Activated CD4-positive, alpha-beta memory T cell treated with anti-CD3 and anti-CD28 coated beads, Interleukin-2, amount 10 ng/mL, durations not matched to agents 7 days and 5 days (primary cell): ENCODE measurements around the gene RPS5. TPM values are rescaled to one million over a fixed set of nuclear protein-coding genes. Genes with fewer than 3 reads are reported as not detected.
"Not testable (repeated sequence)": the region's sequence is repeated elsewhere in the genome, so short reads cannot be mapped to it uniquely, and the experiment has no call there.

Experiments used
- CTCF ChIA-PET: fragments of 350-600 bp; sonication (Branson Sonifier 250); formaldehyde crosslinking; loops from one replicate; lab custom pipeline; 2021; ENCODE audit warnings: antibody characterized with exemption, inconsistent platforms; lab: Charles Lee
- POLR2A ChIA-PET: fragments of 350-600 bp; sonication (Branson Sonifier 250); formaldehyde crosslinking; loops from one replicate; lab custom pipeline; 2021; ENCODE audit warnings: antibody characterized with exemption; lab: Charles Lee
- DNase-seq: peaks from one replicate; pipeline ENCODE4 v3.0.0-alpha.2; 2020
- H3K27ac Mint-ChIP-seq: one replicate; pipeline ENCODE4 v1.8.0; 2021; ENCODE audit warnings: mild to moderate bottlenecking, mixed read lengths
- H3K27me3 Mint-ChIP-seq: one replicate; pipeline ENCODE4 v1.8.0; 2021; ENCODE audit warnings: mixed read lengths
- H3K36me3 Mint-ChIP-seq: one replicate; pipeline ENCODE4 v1.8.0; 2021; ENCODE audit warnings: low read depth, mixed read lengths
- H3K4me1 Mint-ChIP-seq: one replicate; pipeline ENCODE4 v1.8.0; 2021; ENCODE audit warnings: mixed read lengths
- H3K4me3 Mint-ChIP-seq: one replicate; pipeline ENCODE4 v1.8.0; 2021; ENCODE audit warnings: mild to moderate bottlenecking, mixed read lengths
- H3K9me3 Mint-ChIP-seq: one replicate; pipeline ENCODE4 v1.8.0; 2021; ENCODE audit warnings: mixed read lengths
- total RNA-seq, 2 experiments: library from RNA; stranded (reverse); gene quantifications; one replicate each; pipeline ENCODE4 v1.2.3, GENCODE V29; 2021

The RPS5 gene
- total RNA-seq, 2 experiments from 2014 or later = 785 to 801 TPM

DNA sequence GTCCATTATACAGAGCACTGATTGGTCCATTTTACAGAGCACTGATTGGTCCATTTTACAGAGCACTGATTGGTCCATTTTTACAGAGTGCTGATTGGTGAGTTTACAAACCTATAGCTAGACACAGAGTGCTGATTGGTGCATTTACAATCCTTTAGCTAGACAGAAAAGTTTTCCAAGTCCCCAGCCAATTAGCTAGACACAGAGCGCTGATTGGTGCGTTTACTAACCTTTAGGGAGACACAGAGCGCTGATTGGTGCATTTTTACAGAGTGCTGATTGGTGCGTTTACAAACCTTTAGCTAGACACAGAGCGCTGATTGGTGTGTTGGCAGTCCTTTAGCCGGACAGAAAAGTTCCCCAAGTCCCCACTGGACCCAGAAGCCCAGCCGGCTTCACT is 55.9 kb downstream of the RPS5 start:
- H3K4me1 Mint-ChIP-seq = peaks cover 30% of the 10 kb centered on the region
- POLR2A ChIA-PET = interaction anchor here (1.1 kb wide), 1 partner anchor 86 kb away, joined by 3 read pairs; no protein-coding TSS in a partner anchor

More for the DNA sequence above, 55.9 kb downstream of the RPS5 start:
- H3K27me3 Mint-ChIP-seq, DNase-seq, H3K4me3 Mint-ChIP-seq, H3K27ac Mint-ChIP-seq: not testable (repeated sequence)
- H3K9me3 Mint-ChIP-seq = peaks cover 35% of the 10 kb centered on the region
- H3K36me3 Mint-ChIP-seq = peaks cover 32% of the 10 kb centered on the region
- CTCF ChIA-PET = interaction anchor here (1.4 kb wide), 1 partner anchor 71 kb away, joined by 3 read pairs; no protein-coding TSS in a partner anchor

Other genes with a start within 250 kb of the RPS5 start
- gene ZNF329, start 236.5 kb upstream of the RPS5 start, total RNA-seq = 1 to 10 TPM; 4.5 to 4.6 TPM
- gene ZNF274, start 204.2 kb upstream of the RPS5 start, total RNA-seq = 10 to 100 TPM; 27.0 to 29.2 TPM
- 10 to 100 TPM; 47.5 to 50.0 TPM for gene ZNF544, start 158.4 kb upstream of the RPS5 start, total RNA-seq
- 1 to 10 TPM; 4.5 TPM for gene ZNF8, start 108.3 kb upstream of the RPS5 start, total RNA-seq
- 10 to 100 TPM; 53.8 to 60.1 TPM for gene ERVK3-1, start 81.9 kb upstream of the RPS5 start, total RNA-seq
- 1 to 10 TPM; 5.4 to 5.7 TPM for gene ZSCAN22, start 60.3 kb upstream of the RPS5 start, total RNA-seq
- gene A1BG, start 33.8 kb upstream of the RPS5 start, total RNA-seq = 1 to 10 TPM; 8.5 to 9.9 TPM
- 1 to 10 TPM; 1.1 to 1.2 TPM for gene ZNF497, start 24.5 kb upstream of the RPS5 start, total RNA-seq
- 1 to 10 TPM; 1.7 TPM for gene ZNF837, start 6.2 kb upstream of the RPS5 start, total RNA-seq
- gene RNF225, start 8.4 kb downstream of the RPS5 start, total RNA-seq = under 1 TPM in 1 of 2 experiments, not detected in 1; 0.45 TPM
- gene ZNF584, start 21.4 kb downstream of the RPS5 start, total RNA-seq = 1 to 10 TPM; 5.2 to 5.5 TPM
- 1 to 10 TPM; 4.5 to 4.7 TPM for gene ZNF132, start 52.9 kb downstream of the RPS5 start, total RNA-seq
- gene ZNF324B, start 64.4 kb downstream of the RPS5 start, total RNA-seq = 10 to 100 TPM; 11.5 to 12.3 TPM
- 10 to 100 TPM; 10.8 to 12.1 TPM for gene ZNF324, start 79.8 kb downstream of the RPS5 start, total RNA-seq
- 1 to 10 TPM; 8.4 to 8.7 TPM for gene ZNF446, start 89.1 kb downstream of the RPS5 start, total RNA-seq
- gene SLC27A5, start 124.7 kb downstream of the RPS5 start, total RNA-seq = 10 to 100 TPM; 16.8 to 17.1 TPM
- gene ZBTB45, start 132.5 kb downstream of the RPS5 start, total RNA-seq = 10 to 100 TPM; 15.8 to 17.4 TPM
- 100 to 1,000 TPM; 345 TPM for gene TRIM28, start 156.8 kb downstream of the RPS5 start, total RNA-seq
- 100 to 1,000 TPM; 137 to 144 TPM for gene CHMP2A, start 167.8 kb downstream of the RPS5 start, total RNA-seq
- gene UBE2M, start 171.3 kb downstream of the RPS5 start, total RNA-seq = 10 to 100 TPM; 87.5 to 92.4 TPM
- 10 to 100 TPM; 21.6 to 22.9 TPM for gene MZF1, start 186.1 kb downstream of the RPS5 start, total RNA-seq